ENCODE data around the gene CUL2.
"Not testable (repeated sequence)": the region's sequence is repeated elsewhere in the genome, so short reads cannot be mapped to it uniquely, and the experiment has no call there.

CUL2 gene

DNA sequence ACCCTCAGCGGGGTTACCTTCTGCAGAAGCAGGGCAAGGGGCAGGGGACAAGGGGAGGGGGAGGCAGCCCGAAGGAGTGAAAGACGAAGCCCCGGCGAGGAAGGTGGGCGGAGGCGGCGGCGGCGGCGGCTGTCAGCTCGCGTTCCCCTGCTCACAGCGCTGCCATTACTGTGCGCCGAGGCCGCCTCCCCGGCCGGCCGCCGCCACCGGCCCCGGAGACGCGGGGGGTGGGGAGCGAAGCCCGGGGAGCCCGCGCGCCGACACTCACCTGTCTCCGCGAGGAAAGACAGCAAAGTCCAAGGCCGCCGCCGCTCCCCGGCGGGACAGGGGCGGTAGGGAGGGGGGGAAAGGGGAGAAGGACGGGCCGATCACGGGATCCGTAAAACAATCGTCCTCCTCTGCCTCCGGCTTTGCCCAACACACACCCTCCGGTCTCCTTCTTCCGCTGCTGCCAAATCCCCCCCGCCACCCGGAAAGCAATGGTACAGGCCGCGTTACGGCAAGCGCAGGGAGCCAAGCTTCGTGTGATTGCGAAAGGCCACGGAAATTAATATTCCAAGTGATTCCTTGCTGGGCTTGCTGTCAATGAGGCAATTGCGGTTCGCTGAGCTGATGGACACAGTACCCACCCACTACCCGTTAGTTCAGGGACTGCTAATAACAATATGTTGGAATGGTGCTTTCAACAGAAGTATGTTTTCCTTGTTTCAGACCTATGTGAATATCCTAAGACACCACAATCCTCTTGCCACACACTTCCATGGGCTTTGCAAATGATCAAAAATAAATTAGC, at the start of gene CUL2:
Gene CUL2, minus strand, starts transcription at position 180 of the 793 bp plus-strand sequence. CDS start 19,024 bp downstream, outside the sequence.
- peak; percentile 83 for DNase-seq (ENCODE audit: low spot score)

GRCh38 chr10:35136263-35136815, 46.2 kb upstream of the CUL2 start:
- DNase-seq (ENCODE audit: low spot score): no peak

- DNase-seq (ENCODE audit: low spot score): no peak
These were observed 45.7 kb upstream of the CUL2 start for GRCh38 chr10:35135861-35136260.

GRCh38 chr10:35133586-35133985, 43.4 kb upstream of the CUL2 start:
- DNase-seq (ENCODE audit: low spot score): no peak

GRCh38 chr10:35132727-35133126, 42.6 kb upstream of the CUL2 start:
- no peak for DNase-seq (ENCODE audit: low spot score)

DNA sequence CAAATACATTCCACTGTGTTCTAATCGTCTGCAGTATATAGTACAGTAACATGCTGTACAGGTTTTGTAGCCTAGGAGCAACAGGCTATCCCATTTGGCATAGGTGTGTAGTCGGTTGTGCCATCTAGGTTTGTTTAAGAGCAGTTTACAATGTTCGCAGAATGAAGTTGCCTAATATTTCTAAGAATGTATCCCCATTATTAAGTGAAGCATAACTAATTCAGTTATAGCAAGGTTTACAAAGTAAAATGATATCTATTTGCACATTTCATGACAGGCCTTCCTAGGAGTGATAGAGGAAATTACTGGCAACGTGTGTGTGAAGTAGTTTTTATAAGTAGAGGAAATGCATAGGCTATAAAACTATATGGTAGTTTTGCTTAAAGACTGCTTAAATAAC, 40.5 kb upstream of the CUL2 start:
- no peak for DNase-seq (ENCODE audit: low spot score)

DNA sequence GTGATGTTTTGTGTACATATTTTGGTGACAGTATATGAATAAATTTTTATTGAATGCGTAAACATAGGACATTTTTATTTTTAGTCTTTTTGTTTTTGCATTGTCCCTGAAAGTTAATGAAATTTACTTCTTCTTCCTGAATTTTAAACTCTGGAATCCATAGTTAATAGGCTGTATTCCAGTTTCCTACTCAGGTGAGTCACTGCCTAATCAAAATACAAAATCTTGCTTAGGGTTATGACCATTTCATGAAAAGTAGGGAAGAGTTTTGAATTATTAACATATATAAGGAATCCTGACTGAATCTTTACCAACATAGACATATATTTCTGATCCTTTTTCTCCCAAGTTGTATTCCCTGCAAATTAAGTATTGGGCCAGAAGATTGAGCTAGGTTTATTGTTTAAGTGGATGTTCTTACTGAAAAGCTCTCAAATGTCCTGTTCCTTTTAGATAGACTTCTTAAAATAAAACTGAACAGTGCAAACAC, 39.1 kb upstream of the CUL2 start:
- DNase-seq (ENCODE audit: low spot score): no peak

GRCh38 chr10:35127289-35127891, 37.2 kb upstream of the CUL2 start:
- no peak for DNase-seq (ENCODE audit: low spot score)

- peak; percentile 95 for DNase-seq (ENCODE audit: low spot score)
These were observed 36.6 kb upstream of the CUL2 start, which contains the start of gene CREM for GRCh38 chr10:35126530-35127288. CREM (plus strand) TSS chr10:35126846; CDS start chr10:35137836, 10,990 bp downstream.

- no peak for DNase-seq (ENCODE audit: low spot score)
These were observed 36.0 kb upstream of the CUL2 start for GRCh38 chr10:35126062-35126529.

GRCh38 chr10:35124540-35124939, 34.4 kb upstream of the CUL2 start:
- DNase-seq (ENCODE audit: low spot score): no peak

GRCh38 chr10:35119378-35119777, 29.2 kb upstream of the CUL2 start:
- DNase-seq (ENCODE audit: low spot score): no peak

GRCh38 chr10:35112571-35112970, 22.4 kb upstream of the CUL2 start:
- no peak for DNase-seq (ENCODE audit: low spot score)

DNA sequence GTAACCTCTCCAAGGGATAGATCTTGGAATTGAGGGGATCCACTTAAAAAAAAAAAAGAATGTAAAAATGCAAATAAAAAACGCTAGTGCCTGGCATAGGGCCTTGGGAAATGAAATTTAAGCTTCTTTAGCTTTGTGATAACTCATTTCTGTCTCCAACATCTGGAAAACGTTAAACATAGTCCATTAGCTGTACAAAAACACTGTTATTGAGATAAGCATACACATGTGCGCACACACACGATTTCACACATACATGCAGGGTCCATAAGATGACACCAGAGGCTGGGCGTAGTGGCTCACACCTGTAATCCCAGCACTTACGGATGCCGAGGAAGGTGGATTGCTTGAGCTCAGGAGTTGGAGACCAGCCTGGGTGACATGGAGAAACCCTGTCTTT, 13.7 kb upstream of the CUL2 start:
- DNase-seq (ENCODE audit: low spot score): no peak

DNA sequence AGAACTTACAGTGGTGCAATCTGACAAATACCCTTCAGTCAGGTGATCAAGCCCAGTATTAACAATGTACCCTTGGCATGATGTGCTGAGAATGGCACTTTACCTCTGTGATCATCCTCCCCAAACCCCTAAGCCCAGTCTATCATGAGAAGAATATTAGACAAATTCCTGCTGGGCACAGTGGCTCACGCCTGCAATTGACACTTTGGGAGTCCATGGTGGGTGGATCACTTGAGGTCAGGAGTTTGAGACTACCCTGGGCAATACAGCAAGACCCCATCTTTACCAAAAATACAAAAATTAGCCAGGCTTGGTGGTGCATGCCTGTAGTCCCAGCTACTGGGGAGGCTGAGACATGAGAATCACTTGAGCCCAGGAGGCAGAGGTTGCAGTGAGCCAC, 7.4 kb upstream of the CUL2 start:
- no peak for DNase-seq (ENCODE audit: low spot score)

DNA sequence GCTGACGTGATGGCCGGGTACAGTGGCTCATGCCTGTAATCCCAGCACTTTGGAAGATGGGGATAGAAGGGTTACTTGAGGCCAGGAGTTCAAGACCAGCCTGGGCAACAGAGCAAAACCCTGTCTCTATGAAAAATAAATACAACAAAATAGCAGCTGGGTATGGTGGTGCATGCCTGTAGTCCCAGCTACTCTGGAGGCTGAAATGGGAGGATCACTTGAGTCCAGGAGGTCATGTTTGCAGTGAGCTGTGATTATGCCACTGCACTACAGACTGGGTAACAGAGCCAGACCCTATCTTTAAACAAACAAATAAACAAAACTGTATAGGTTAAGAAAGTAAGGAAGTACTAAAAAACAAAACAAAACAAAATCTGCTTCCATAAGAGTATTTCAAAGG, 6.2 kb upstream of the CUL2 start:
- no peak for DNase-seq (ENCODE audit: low spot score)

DNA sequence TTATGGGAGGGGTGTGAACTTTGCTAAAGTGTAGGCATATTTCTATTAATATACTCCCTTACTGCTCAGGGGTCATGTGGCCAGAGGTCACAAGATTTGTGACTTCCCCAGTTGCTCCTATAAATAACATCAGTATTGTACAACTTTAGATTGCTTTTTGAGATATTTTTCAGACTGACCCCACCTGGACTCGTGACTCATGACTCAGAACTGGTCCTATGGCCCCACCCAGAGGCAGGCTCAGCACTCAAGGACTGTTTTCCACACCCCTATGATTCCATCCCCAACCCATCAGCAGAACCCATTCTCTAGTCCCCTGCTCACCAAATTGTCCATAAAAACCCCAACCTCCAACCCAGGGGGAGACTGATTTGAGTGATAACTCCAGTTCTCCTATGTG, 2.7 kb upstream of the CUL2 start:
- DNase-seq (ENCODE audit: low spot score): no peak

- no peak for DNase-seq (ENCODE audit: low spot score)
These were observed 2.1 kb upstream of the CUL2 start for GRCh38 chr10:35091994-35092790.

- no peak for DNase-seq (ENCODE audit: low spot score)
These were observed 455 bp downstream of the CUL2 start for GRCh38 chr10:35089611-35090161.

- no peak for DNase-seq (ENCODE audit: low spot score)
These were observed 6.9 kb downstream of the CUL2 start for GRCh38 chr10:35083242-35083641.

DNA sequence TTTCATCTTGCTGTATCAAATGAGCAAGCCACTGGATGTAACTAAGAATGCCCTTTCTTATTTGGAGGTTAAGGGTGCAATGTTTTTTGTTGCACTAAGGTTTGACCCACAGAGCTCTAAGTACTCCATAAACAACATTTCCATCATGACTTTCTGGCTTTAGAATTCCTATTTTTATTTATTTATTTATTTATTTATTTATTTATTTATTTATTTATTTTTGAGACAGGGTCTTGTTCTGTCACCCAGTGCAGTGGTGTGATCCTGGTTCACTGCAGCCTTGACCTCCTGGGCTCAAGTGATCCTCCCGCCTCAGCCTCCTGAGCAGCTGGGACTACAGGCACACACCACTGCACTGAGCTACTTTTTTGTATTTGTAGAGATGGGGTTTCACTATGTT, 9.9 kb downstream of the CUL2 start:
- not testable (repeated sequence) for DNase-seq (ENCODE audit: low spot score)

Data from COLO829 (cell line).